GM20000 (cell line): ENCODE data around the gene ANAPC2.
A peak's percentile ranks its signal among the peaks of the same experiment; 100 is the strongest.

Source experiments
- DNase-seq: peaks from one replicate; pipeline ENCODE4 v3.0.0; 2012; ENCODE audit warnings: low spot score
- CTCF ChIP-seq: IDR thresholded peaks from 2 replicates; pipeline ENCODE4 v1.5.1; 2012; ENCODE audit warnings: mild to moderate bottlenecking, control low read depth; ENCODE audit errors: extremely low read depth, missing control alignments

ANAPC2 gene

GRCh38 chr9:137143459-137143858 is 44.9 kb downstream of the ANAPC2 start:
- no peak for DNase-seq
- no peak for TF ChIP-seq CTCF

GRCh38 chr9:137141976-137142936 is 46.1 kb downstream of the ANAPC2 start:
- TF ChIP-seq CTCF = no peak
- DNase-seq = no peak

GRCh38 chr9:137141050-137141810 is 47.1 kb downstream of the ANAPC2 start:
- no peak for TF ChIP-seq CTCF
- DNase-seq = no peak

GRCh38 chr9:137140151-137141012 is 48.0 kb downstream of the ANAPC2 start:
- DNase-seq = no peak
- no peak for TF ChIP-seq CTCF

GRCh38 chr9:137139468-137140150 is 48.8 kb downstream of the ANAPC2 start:
- no peak for DNase-seq
- TF ChIP-seq CTCF = no peak

- TF ChIP-seq CTCF = no peak
- DNase-seq = peak; percentile 78
These were observed 49.5 kb downstream of the ANAPC2 start, which contains the start of gene GRIN1 for GRCh38 chr9:137138722-137139467. Gene GRIN1, plus strand, starts transcription at chr9:137139154. Its CDS starts 333 bp downstream, at chr9:137139487.
